HepG2 (cell line): ENCODE results near the gene HDGFL2. TPM values are rescaled to one million over a fixed set of nuclear protein-coding genes. Genes with fewer than 3 reads are reported as not detected.

Source experiments
- BCL6 ChIP-seq: IDR thresholded peaks from 2 replicates; pipeline ENCODE4 v1.6.1; 2016; ENCODE audit warnings: missing genetic modification reagents, missing compliant biosample characterization
- DNMT1 ChIP-seq: sonication (generic); formaldehyde crosslinking; IDR thresholded peaks from 2 replicates; pipeline ENCODE4 v1.5.1; 2020; ENCODE audit warnings: mild to moderate bottlenecking, missing genetic modification reagents
- ETS1 ChIP-seq: sonication (generic); formaldehyde crosslinking; IDR thresholded peaks from 2 replicates; pipeline ENCODE4 v1.4.0; 2020; ENCODE audit warnings: missing genetic modification reagents
- ETV5 ChIP-seq: IDR thresholded peaks from 2 replicates; pipeline ENCODE4 v1.6.1; 2018; ENCODE audit warnings: missing biosample characterization, missing genetic modification reagents, inconsistent platforms, borderline replicate concordance
- KDM5A ChIP-seq: fragments of 200-600 bp; sonication (generic); IDR thresholded peaks from 2 replicates; pipeline ENCODE4 v1.7.0; 2018; ENCODE audit warnings: antibody characterized with exemption, mild to moderate bottlenecking, low read length, borderline replicate concordance
- MLX ChIP-seq: IDR thresholded peaks from 2 replicates; pipeline ENCODE4 v1.6.1; 2016
- RAD51 ChIP-seq: fragments of 450-650 bp; IDR thresholded peaks from 2 replicates; pipeline ENCODE4 v1.6.1; 2016; ENCODE audit warnings: borderline replicate concordance
- SAFB2 ChIP-seq: sonication (generic); formaldehyde crosslinking; IDR thresholded peaks from 2 replicates; pipeline ENCODE4 v1.5.1; 2020; ENCODE audit warnings: missing genetic modification reagents, low read depth, mild to moderate bottlenecking, borderline replicate concordance
- SMAD3 ChIP-seq: sonication (generic); formaldehyde crosslinking; IDR thresholded peaks from 2 replicates; pipeline ENCODE4 v1.4.0; 2020; ENCODE audit warnings: missing genetic modification reagents
- TSC22D2 ChIP-seq: sonication (generic); formaldehyde crosslinking; IDR thresholded peaks from 2 replicates; pipeline ENCODE4 v1.5.1; 2020; ENCODE audit warnings: missing genetic modification reagents, mild to moderate bottlenecking, borderline replicate concordance
- ZBTB1 ChIP-seq: sonication (generic); formaldehyde crosslinking; IDR thresholded peaks from 2 replicates; pipeline ENCODE4 v1.4.0; 2020; ENCODE audit warnings: missing genetic modification reagents, borderline replicate concordance
- ZNF546 ChIP-seq: sonication (generic); formaldehyde crosslinking; conservative IDR thresholded peaks from 2 replicates; pipeline ENCODE4 v1.8.1; 2023; ENCODE audit warnings: mild to moderate bottlenecking, missing genetic modification reagents
- ZNF557 ChIP-seq: sonication (generic); formaldehyde crosslinking; IDR thresholded peaks from 2 replicates; pipeline ENCODE4 v1.4.0; 2020; ENCODE audit warnings: missing genetic modification reagents
- ZNF570 ChIP-seq: sonication (generic); formaldehyde crosslinking; IDR thresholded peaks from 2 replicates; pipeline ENCODE4 v1.4.0; 2020; ENCODE audit warnings: mild to moderate bottlenecking, missing genetic modification reagents, borderline replicate concordance
- ZNF607 ChIP-seq: sonication (generic); formaldehyde crosslinking; IDR thresholded peaks from 2 replicates; pipeline ENCODE4 v1.5.1; 2020; ENCODE audit warnings: missing genetic modification reagents, mild to moderate bottlenecking, borderline replicate concordance
- ZNF770 ChIP-seq: sonication (generic); formaldehyde crosslinking; IDR thresholded peaks from 2 replicates; pipeline ENCODE4 v1.5.0; 2020; ENCODE audit warnings: mild to moderate bottlenecking, missing genetic modification reagents
- ZNF891 ChIP-seq: sonication (generic); formaldehyde crosslinking; IDR thresholded peaks from 2 replicates; pipeline ENCODE4 v1.5.0; 2020; ENCODE audit warnings: mild to moderate bottlenecking, missing genetic modification reagents
- polyA plus RNA-seq, 8 experiments: library from polyadenylated mRNA; depleted of rRNA in 3 of 8; stranded (reverse) in 7 of 8; unstranded in 1 of 8; fragments of >200 nt; fragmentation: Illumina TruSeq in 4 of 8; extraction: Trizol in 4 of 8; gene quantifications; 2 replicates each; pipeline versions ENCODE4 v1.2.1 to v1.2.3, GENCODE V29; 2011 to 2016; ENCODE audit warnings: low read depth in 4 of 8, missing spikeins in 1 of 8, mixed read lengths in 1 of 8; ENCODE audit not compliant: insufficient read depth in 1 of 8
- total RNA-seq, 5 experiments: library from RNA; depleted of rRNA; stranded (reverse); fragments of >200 nt; fragmentation: Illumina TruSeq; extraction: Trizol; gene quantifications; 2 replicates each; pipeline ENCODE4 v1.2.3, GENCODE V29; 2016; ENCODE audit warnings: low read depth in 1 of 5
- TF ChIP-seq, protein P1 (sequence below), 2 experiments: fragments of 450-650 bp in 1 of 2; sonication (generic) in 1 of 2; formaldehyde crosslinking; IDR thresholded peaks; 2 replicates each; pipeline versions ENCODE4 v1.5.0 to v1.8.0; 2020 to 2022; ENCODE audit warnings: mild to moderate bottlenecking in 1 of 2, missing genetic modification reagents in 1 of 2
- TF ChIP-seq, protein P2 (sequence below): fragments of 450-650 bp; IDR thresholded peaks from 2 replicates; pipeline ENCODE4 v1.6.1; 2017; ENCODE audit warnings: mild to moderate bottlenecking
- TF ChIP-seq, protein P3 (sequence below): sonication (generic); formaldehyde crosslinking; IDR thresholded peaks from 2 replicates; pipeline ENCODE4 v1.5.0; 2020; ENCODE audit warnings: missing genetic modification reagents

Gene HDGFL2
- total and polyA plus RNA-seq, 2 of the 13 experiments (the other 11 are each of a cell fraction or from before 2014, with no cell fraction given): 20.0 to 51.1 TPM

DNA sequence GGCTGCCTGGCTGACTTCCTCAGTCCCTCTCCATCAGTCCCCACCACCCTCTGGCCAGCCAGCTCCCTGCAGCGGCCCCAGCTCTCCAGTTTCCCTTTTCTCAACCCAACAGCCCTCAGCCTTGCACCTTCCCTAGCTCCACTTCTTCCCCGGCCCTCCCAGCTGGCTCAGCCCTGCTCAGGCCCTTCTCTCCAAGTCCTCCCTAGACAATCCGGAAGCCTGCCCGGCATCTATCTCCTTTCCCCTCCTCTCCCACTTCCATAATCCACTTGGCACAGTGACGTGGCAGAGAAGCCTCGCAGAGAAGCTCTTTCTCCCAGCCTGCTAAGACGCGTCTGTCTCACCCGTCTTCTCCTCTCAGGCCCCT lies 15.6 kb upstream of the HDGFL2 start (continued):
- no peak for TF ChIP-seq SMAD3 (CRISPR knock-in tag)
- no peak for TF ChIP-seq ZNF891 (CRISPR knock-in tag)
- TF ChIP-seq, protein P1, sequence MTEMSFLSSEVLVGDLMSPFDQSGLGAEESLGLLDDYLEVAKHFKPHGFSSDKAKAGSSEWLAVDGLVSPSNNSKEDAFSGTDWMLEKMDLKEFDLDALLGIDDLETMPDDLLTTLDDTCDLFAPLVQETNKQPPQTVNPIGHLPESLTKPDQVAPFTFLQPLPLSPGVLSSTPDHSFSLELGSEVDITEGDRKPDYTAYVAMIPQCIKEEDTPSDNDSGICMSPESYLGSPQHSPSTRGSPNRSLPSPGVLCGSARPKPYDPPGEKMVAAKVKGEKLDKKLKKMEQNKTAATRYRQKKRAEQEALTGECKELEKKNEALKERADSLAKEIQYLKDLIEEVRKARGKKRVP (CRISPR knock-in tag; IDR thresholded peaks at IDR 0.05): no peak
- no peak for TF ChIP-seq ZNF546
- 0 out of 2 replicates have a peak, but pooled peaks have one; percentile 11 for TF ChIP-seq ZNF770 (CRISPR knock-in tag)
- TF ChIP-seq MLX (CRISPR knock-in tag): no peak
- no peak for TF ChIP-seq ETS1
- TF ChIP-seq TSC22D2 (CRISPR knock-in tag): no peak
- no peak for TF ChIP-seq ZNF570 (CRISPR knock-in tag)
- no peak for TF ChIP-seq ETV5 (CRISPR knock-in tag)
- TF ChIP-seq, protein P2, sequence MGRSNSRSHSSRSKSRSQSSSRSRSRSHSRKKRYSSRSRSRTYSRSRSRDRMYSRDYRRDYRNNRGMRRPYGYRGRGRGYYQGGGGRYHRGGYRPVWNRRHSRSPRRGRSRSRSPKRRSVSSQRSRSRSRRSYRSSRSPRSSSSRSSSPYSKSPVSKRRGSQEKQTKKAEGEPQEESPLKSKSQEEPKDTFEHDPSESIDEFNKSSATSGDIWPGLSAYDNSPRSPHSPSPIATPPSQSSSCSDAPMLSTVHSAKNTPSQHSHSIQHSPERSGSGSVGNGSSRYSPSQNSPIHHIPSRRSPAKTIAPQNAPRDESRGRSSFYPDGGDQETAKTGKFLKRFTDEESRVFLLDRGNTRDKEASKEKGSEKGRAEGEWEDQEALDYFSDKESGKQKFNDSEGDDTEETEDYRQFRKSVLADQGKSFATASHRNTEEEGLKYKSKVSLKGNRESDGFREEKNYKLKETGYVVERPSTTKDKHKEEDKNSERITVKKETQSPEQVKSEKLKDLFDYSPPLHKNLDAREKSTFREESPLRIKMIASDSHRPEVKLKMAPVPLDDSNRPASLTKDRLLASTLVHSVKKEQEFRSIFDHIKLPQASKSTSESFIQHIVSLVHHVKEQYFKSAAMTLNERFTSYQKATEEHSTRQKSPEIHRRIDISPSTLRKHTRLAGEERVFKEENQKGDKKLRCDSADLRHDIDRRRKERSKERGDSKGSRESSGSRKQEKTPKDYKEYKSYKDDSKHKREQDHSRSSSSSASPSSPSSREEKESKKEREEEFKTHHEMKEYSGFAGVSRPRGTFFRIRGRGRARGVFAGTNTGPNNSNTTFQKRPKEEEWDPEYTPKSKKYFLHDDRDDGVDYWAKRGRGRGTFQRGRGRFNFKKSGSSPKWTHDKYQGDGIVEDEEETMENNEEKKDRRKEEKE: no peak
- TF ChIP-seq ZNF557: no peak
- no peak for TF ChIP-seq DNMT1 (CRISPR knock-in tag)
- no peak for TF ChIP-seq BCL6 (CRISPR knock-in tag)
- 0 out of 2 replicates have a peak, but pooled peaks have one; percentile 28 for TF ChIP-seq ZNF607 (CRISPR knock-in tag)
- no peak for TF ChIP-seq ZBTB1
- TF ChIP-seq, protein P3, sequence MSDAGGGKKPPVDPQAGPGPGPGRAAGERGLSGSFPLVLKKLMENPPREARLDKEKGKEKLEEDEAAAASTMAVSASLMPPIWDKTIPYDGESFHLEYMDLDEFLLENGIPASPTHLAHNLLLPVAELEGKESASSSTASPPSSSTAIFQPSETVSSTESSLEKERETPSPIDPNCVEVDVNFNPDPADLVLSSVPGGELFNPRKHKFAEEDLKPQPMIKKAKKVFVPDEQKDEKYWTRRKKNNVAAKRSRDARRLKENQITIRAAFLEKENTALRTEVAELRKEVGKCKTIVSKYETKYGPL: no peak
- TF ChIP-seq SAFB2: no peak
- TF ChIP-seq KDM5A: no peak
- TF ChIP-seq RAD51: no peak
